ENCODE results near the gene GSS.

Gene GSS

DNA sequence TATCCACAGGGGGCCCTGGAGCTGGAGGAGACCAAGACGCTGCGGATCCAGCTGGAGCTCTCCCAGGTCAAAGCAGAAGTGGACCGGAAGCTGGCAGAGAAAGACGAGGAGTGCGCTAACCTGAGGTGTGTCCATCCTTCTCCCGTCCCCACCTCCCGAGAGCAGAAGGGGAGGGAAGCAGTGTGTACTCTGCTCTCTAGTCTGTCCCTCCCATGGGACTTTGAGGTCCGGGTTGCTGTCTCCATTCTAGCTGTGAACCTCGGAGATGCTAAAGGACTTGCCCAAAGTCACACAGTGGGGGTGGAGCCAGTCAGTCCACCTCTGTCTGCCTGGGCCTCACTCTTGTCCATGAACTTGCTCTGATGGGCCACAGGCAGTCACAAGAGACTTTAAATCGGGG is 44.2 kb upstream of the GSS start:
- no peaks in the 10 kb centered on the region for H3K79me2 ChIP-seq
- no peaks in the 10 kb centered on the region for H3K36me3 ChIP-seq (ENCODE audit: control insufficient read depth, insufficient read depth, low read length)
- H3K4me2 ChIP-seq (ENCODE audit: low read length), result no peak overlapping the region
- H3K9me3 ChIP-seq (ENCODE audit: control insufficient read depth, low read length), result no peaks in the 10 kb centered on the region
- H3K4me1 ChIP-seq, result no peaks in the 10 kb centered on the region
- H3K9ac ChIP-seq, result no peak overlapping the region
- no peaks in the 10 kb centered on the region for H3K27me3 ChIP-seq (ENCODE audit: control insufficient read depth, insufficient read depth, low read length)
- H3K4me3 ChIP-seq (ENCODE audit: low read depth, low read length), result no peak overlapping the region
- TF ChIP-seq, protein P1, sequence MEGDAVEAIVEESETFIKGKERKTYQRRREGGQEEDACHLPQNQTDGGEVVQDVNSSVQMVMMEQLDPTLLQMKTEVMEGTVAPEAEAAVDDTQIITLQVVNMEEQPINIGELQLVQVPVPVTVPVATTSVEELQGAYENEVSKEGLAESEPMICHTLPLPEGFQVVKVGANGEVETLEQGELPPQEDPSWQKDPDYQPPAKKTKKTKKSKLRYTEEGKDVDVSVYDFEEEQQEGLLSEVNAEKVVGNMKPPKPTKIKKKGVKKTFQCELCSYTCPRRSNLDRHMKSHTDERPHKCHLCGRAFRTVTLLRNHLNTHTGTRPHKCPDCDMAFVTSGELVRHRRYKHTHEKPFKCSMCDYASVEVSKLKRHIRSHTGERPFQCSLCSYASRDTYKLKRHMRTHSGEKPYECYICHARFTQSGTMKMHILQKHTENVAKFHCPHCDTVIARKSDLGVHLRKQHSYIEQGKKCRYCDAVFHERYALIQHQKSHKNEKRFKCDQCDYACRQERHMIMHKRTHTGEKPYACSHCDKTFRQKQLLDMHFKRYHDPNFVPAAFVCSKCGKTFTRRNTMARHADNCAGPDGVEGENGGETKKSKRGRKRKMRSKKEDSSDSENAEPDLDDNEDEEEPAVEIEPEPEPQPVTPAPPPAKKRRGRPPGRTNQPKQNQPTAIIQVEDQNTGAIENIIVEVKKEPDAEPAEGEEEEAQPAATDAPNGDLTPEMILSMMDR (IDR thresholded peaks at IDR 0.05), result no peak
- no peak overlapping the region for H3K27ac ChIP-seq
- no peak overlapping the region for H2AFZ ChIP-seq

DNA sequence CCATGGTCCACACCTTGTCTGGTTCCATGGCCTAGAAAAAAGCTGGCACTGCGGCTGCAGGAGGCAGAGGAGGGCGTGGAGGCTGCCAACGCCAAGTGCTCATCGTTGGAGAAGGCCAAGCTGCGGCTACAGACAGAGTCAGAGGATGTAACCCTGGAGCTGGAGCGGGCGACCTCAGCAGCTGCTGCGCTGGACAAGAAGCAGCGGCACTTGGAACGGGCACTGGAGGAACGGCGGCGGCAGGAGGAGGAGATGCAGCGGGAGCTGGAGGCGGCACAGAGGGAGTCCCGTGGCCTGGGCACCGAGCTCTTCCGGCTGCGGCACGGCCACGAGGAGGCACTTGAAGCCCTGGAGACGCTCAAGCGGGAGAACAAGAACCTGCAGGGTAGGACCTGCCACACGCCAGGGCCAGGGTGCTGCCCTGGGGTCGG is 43.4 kb upstream of the GSS start:
- no peak overlapping the region for H3K27ac ChIP-seq
- no peak overlapping the region for H2AFZ ChIP-seq
- no peaks in the 10 kb centered on the region for H3K36me3 ChIP-seq (ENCODE audit: control insufficient read depth, insufficient read depth, low read length)
- no peak overlapping the region for H3K9ac ChIP-seq
- no peaks in the 10 kb centered on the region for H3K79me2 ChIP-seq
- no peaks in the 10 kb centered on the region for H3K9me3 ChIP-seq (ENCODE audit: control insufficient read depth, low read length)
- H3K27me3 ChIP-seq (ENCODE audit: control insufficient read depth, insufficient read depth, low read length), result no peaks in the 10 kb centered on the region
- TF ChIP-seq, protein P1 (IDR thresholded peaks at IDR 0.05), result no peak
- no peak overlapping the region for H3K4me2 ChIP-seq (ENCODE audit: low read length)
- no peak overlapping the region for H3K4me3 ChIP-seq (ENCODE audit: low read depth, low read length)
- no peaks in the 10 kb centered on the region for H3K4me1 ChIP-seq

DNA sequence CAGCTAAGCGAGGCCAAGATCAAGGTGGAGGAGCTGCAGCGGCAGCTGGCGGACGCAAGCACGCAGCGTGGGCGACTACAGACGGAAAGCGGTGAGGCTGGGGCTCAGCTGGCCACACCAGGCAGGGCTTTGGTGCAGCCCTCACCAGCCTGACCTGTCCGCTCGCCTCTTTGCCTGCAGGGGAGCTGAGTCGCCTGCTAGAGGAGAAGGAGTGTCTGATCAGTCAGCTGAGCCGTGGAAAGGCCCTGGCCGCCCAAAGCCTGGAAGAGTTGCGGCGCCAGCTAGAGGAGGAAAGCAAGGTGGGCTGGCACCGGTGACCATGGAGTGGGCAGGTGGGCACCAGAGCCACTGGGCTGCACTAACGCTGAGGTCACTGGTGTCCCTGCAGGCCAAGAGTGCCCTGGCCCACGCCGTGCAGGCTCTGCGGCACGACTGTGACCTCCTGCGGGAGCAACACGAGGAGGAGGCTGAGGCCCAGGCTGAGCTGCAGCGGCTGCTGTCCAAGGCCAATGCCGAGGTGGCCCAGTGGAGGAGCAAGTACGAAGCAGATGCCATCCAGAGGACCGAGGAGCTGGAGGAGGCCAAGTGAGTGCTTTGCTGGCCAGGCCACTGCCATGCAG is 42.8 kb upstream of the GSS start:
- TF ChIP-seq, protein P1 (IDR thresholded peaks at IDR 0.05), result no peak
- H3K9me3 ChIP-seq (ENCODE audit: control insufficient read depth, low read length), result no peaks in the 10 kb centered on the region
- no peak overlapping the region for H3K4me3 ChIP-seq (ENCODE audit: low read depth, low read length)
- H3K27me3 ChIP-seq (ENCODE audit: control insufficient read depth, insufficient read depth, low read length), result no peaks in the 10 kb centered on the region
- no peak overlapping the region for H3K9ac ChIP-seq
- no peaks in the 10 kb centered on the region for H3K4me1 ChIP-seq
- H3K79me2 ChIP-seq, result no peaks in the 10 kb centered on the region
- no peaks in the 10 kb centered on the region for H3K36me3 ChIP-seq (ENCODE audit: control insufficient read depth, insufficient read depth, low read length)
- H3K4me2 ChIP-seq (ENCODE audit: low read length), result no peak overlapping the region
- H3K27ac ChIP-seq, result no peak overlapping the region
- H2AFZ ChIP-seq, result no peak overlapping the region

DNA sequence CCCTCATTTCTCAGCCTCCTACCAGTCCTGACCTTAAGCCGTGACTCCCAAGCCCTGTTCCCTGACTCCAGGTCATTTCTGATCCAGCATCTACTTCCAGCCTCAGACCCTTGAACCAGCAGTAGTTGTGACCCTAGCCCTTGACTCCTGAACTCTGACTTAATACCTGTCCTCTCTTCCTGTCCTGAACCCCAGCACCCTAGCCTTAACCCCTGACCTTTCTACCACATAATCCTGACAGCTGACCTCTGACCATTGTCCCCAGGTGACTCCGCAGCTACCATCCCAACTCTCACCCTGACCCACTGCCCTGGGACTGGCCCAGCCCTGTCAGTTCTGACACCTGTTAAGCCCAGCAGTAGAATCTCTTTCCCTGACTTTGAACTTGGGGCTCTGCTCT is 42.2 kb upstream of the GSS start:
- Histone ChIP-seq H3K4me3 (ENCODE audit: low read depth, low read length) (no peak overlapping the region), H2AFZ (no peak overlapping the region), H3K9ac (no peak overlapping the region), H3K79me2 (no peaks in the 10 kb centered on the region), H3K27me3 (ENCODE audit: control insufficient read depth, insufficient read depth, low read length) (no peaks in the 10 kb centered on the region), H3K36me3 (ENCODE audit: control insufficient read depth, insufficient read depth, low read length) (no peaks in the 10 kb centered on the region), H3K4me1 (no peaks in the 10 kb centered on the region), H3K4me2 (ENCODE audit: low read length) (no peak overlapping the region), H3K9me3 (ENCODE audit: control insufficient read depth, low read length) (no peaks in the 10 kb centered on the region), H3K27ac (no peak overlapping the region)
- TF ChIP-seq, protein P1 (IDR thresholded peaks at IDR 0.05), result no peak

DNA sequence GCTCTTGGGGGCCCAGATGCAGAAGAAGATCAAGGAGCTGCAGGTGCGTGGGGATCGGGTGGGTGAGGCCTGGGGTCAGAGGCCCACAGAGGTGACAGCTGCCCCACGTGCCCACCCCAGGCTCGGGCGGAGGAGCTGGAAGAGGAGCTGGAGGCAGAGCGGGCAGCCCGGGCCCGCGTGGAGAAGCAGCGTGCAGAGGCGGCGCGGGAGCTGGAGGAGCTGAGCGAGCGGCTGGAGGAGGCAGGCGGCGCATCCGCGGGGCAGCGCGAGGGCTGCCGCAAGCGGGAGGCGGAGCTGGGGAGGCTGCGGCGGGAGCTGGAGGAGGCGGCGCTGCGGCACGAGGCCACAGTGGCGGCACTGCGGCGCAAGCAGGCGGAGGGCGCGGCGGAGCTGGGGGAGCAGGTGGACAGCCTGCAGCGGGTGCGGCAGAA is 41.5 kb upstream of the GSS start:
- Histone ChIP-seq H3K4me1 (no peaks in the 10 kb centered on the region), H3K9ac (no peak overlapping the region), H3K27ac (no peak overlapping the region), H3K4me3 (ENCODE audit: low read depth, low read length) (no peak overlapping the region), H3K27me3 (ENCODE audit: control insufficient read depth, insufficient read depth, low read length) (no peaks in the 10 kb centered on the region), H3K79me2 (no peaks in the 10 kb centered on the region), H3K36me3 (ENCODE audit: control insufficient read depth, insufficient read depth, low read length) (no peaks in the 10 kb centered on the region), H2AFZ (no peak overlapping the region), H3K4me2 (ENCODE audit: low read length) (no peak overlapping the region), H3K9me3 (ENCODE audit: control insufficient read depth, low read length) (no peaks in the 10 kb centered on the region)
- TF ChIP-seq, protein P1 (IDR thresholded peaks at IDR 0.05), result no peak
